Mesenchymal stem cell (in vitro differentiated cells and primary cell): ENCODE measurements around the gene FCF1.

ENCODE experiments used
- DNase-seq: peaks from one replicate; pipeline ENCODE4 v3.0.0-alpha.2; 2013
- H2AFZ ChIP-seq: one replicate; pipeline ENCODE4 v1.6.1; 2013; ENCODE audit warnings: low read depth, mild to moderate bottlenecking, control low read depth, inconsistent platforms, low read length, moderate library complexity
- H2AK5ac ChIP-seq: 2 replicates; pipeline ENCODE4 v1.6.1; 2013; ENCODE audit warnings: low read length, moderate library complexity, mild to moderate bottlenecking, inconsistent platforms; ENCODE audit not compliant: severe bottlenecking
- H2BK120ac ChIP-seq: one replicate; pipeline ENCODE4 v1.6.1; 2013; ENCODE audit warnings: low read depth, mild to moderate bottlenecking, inconsistent platforms, low read length, moderate library complexity
- H2BK12ac ChIP-seq, 2 experiments: one replicate each; pipeline ENCODE4 v1.6.1; 2013; ENCODE audit warnings: inconsistent platforms in 2 of 2, low read length in 2 of 2, mild to moderate bottlenecking in 2 of 2, moderate library complexity in 2 of 2, control low read depth in 1 of 2
- H2BK15ac ChIP-seq: one replicate; pipeline ENCODE4 v1.6.1; 2013; ENCODE audit warnings: mild to moderate bottlenecking, low read depth, inconsistent platforms; ENCODE audit not compliant: poor library complexity, severe bottlenecking
- H2BK5ac ChIP-seq: 2 replicates; pipeline ENCODE4 v1.6.1; 2013; ENCODE audit warnings: low read depth, mild to moderate bottlenecking, low read length, control low read depth, inconsistent platforms; ENCODE audit not compliant: poor library complexity, severe bottlenecking
- H3K14ac ChIP-seq, 2 experiments: one replicate each; pipeline ENCODE4 v1.6.1; 2013; ENCODE audit warnings: inconsistent platforms in 2 of 2, low read length in 2 of 2, control low read depth in 1 of 2, mild to moderate bottlenecking in 1 of 2, moderate library complexity in 1 of 2
- H3K18ac ChIP-seq, 2 experiments: one replicate each; pipeline ENCODE4 v1.6.1; 2013; ENCODE audit warnings: inconsistent platforms in 2 of 2, low read length in 2 of 2, control low read depth in 1 of 2, low read depth in 1 of 2, mild to moderate bottlenecking in 1 of 2
- H3K23ac ChIP-seq, 2 experiments: one replicate each; pipeline ENCODE4 v1.6.1; 2013; ENCODE audit warnings: inconsistent platforms in 2 of 2, low read length in 2 of 2, mild to moderate bottlenecking in 2 of 2, moderate library complexity in 2 of 2, control low read depth in 1 of 2
- H3K27ac ChIP-seq: 2 replicates; pipeline ENCODE4 v1.5.1; 2013; ENCODE audit warnings: mild to moderate bottlenecking, moderate library complexity, low read length, control low read depth, inconsistent platforms; ENCODE audit not compliant: poor library complexity, severe bottlenecking
- H3K27me3 ChIP-seq, 2 experiments: 2 replicates each; pipeline versions ENCODE4 v1.6.1 to v1.7.0; 2013; ENCODE audit warnings: low read length in 2 of 2, mild to moderate bottlenecking in 2 of 2, moderate library complexity in 2 of 2, control low read depth in 1 of 2, inconsistent platforms in 1 of 2; ENCODE audit not compliant: control insufficient read depth in 1 of 2, insufficient read depth in 1 of 2
- H3K36me3 ChIP-seq, 2 experiments: 2 replicates each; pipeline versions ENCODE4 v1.6.1 to v1.7.0; 2013; ENCODE audit warnings: low read length in 2 of 2, control low read depth in 1 of 2, inconsistent platforms in 1 of 2, low read depth in 1 of 2, mild to moderate bottlenecking in 1 of 2; ENCODE audit not compliant: insufficient read depth in 2 of 2, control insufficient read depth in 1 of 2
- H3K4ac ChIP-seq, 2 experiments: one replicate each; pipeline ENCODE4 v1.6.1; 2013; ENCODE audit warnings: inconsistent platforms in 2 of 2, low read length in 2 of 2, mild to moderate bottlenecking in 2 of 2, moderate library complexity in 2 of 2, control low read depth in 1 of 2, low read depth in 1 of 2
- H3K4me1 ChIP-seq: 2 replicates; pipeline ENCODE4 v1.6.1; 2013; ENCODE audit warnings: low read depth, low read length, control low read depth; ENCODE audit not compliant: control insufficient read depth, insufficient read depth
- H3K4me2 ChIP-seq: 2 replicates; pipeline ENCODE4 v1.6.1; 2013; ENCODE audit warnings: low read length, mild to moderate bottlenecking, inconsistent platforms; ENCODE audit not compliant: poor library complexity, severe bottlenecking
- H3K4me3 ChIP-seq, 2 experiments: 2 replicates each; pipeline versions ENCODE4 v1.5.1 to v1.7.0; 2013; ENCODE audit warnings: low read length in 2 of 2, mild to moderate bottlenecking in 2 of 2, control low read depth in 1 of 2, low read depth in 1 of 2; ENCODE audit not compliant: insufficient read depth in 1 of 2
- H3K79me1 ChIP-seq: replicated peaks from 2 replicates; pipeline ENCODE4 v1.6.1; 2013; ENCODE audit warnings: mild to moderate bottlenecking, control low read depth, low read length, inconsistent platforms; ENCODE audit not compliant: poor library complexity, severe bottlenecking
- H3K9ac ChIP-seq: 2 replicates; pipeline ENCODE4 v1.7.0; 2013; ENCODE audit warnings: mild to moderate bottlenecking, low read length, moderate library complexity
- H3K9me3 ChIP-seq: 2 replicates; pipeline ENCODE4 v1.7.0; 2013; ENCODE audit warnings: mild to moderate bottlenecking, low read length; ENCODE audit not compliant: control insufficient read depth
- H4K8ac ChIP-seq: one replicate; pipeline ENCODE4 v1.6.1; 2013; ENCODE audit warnings: inconsistent platforms, mild to moderate bottlenecking, low read length, moderate library complexity
- H4K91ac ChIP-seq: one replicate; pipeline ENCODE4 v1.6.1; 2013; ENCODE audit warnings: mild to moderate bottlenecking, low read length, inconsistent platforms
- WGBS: methylation state at CpG from one replicate; pipeline ENCODE4 v1.1.7; 2013; ENCODE audit warnings: mixed read lengths; 5-methylcytosine and 5-hydroxymethylcytosine counted together

FCF1 gene

DNA sequence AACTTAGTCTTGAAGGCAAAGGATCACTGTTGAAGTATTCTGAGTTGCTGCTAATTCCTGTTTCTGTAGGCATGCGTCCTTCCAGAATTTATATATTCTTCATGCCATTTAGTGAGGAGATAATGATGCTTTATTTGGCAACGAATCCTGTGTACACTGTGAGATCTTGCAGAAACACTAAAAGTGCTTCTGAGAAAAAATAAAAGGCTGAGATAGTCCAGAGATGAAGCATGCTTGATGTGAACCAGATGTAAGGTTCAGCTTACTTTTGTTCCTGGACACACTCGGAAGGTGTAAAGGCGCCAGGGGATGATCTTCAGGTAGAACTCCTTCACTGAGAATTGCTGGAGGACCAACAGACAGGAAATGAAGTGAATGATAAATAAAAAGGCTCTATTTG is 39.2 kb upstream of the FCF1 start:
- Histone ChIP-seq H3K9me3 (no peaks in the 10 kb centered on the region), H3K14ac (no peak overlapping the region), H3K4ac (no peak overlapping the region), H3K18ac (no peak overlapping the region), H3K27me3 (no peaks in the 10 kb centered on the region), H3K36me3 (peaks cover 26 to 72% of the 10 kb centered on the region in 2 experiments), H2BK120ac (no peak overlapping the region), H4K8ac (no peak overlapping the region), H4K91ac (no peak overlapping the region), H3K4me1 (peaks cover 3% of the 10 kb centered on the region), H2BK5ac (no peak overlapping the region), H3K79me1 (peaks cover 21% of the 10 kb centered on the region), H2AK5ac (no peak overlapping the region), H2BK15ac (no peak overlapping the region), H2BK12ac (no peak overlapping the region), H2AFZ (no peak overlapping the region), H3K4me3 (no peak overlapping the region), H3K9ac (no peak overlapping the region), H3K27ac (no peak overlapping the region), H3K4me2 (no peak overlapping the region), H3K23ac (no peak overlapping the region)
- no peak for DNase-seq
- 96% methylated on average over 3 of the region's 4 CpGs for WGBS

GRCh38 chr14:74675219-74675618 is 37.7 kb upstream of the FCF1 start:
- Histone ChIP-seq H3K14ac (no peak overlapping the region), H4K91ac (no peak overlapping the region), H3K4me3 (no peak overlapping the region), H3K9ac (no peak overlapping the region), H2BK15ac (no peak overlapping the region), H2BK120ac (no peak overlapping the region), H2BK5ac (no peak overlapping the region), H3K4ac (no peak overlapping the region), H3K9me3 (no peaks in the 10 kb centered on the region), H3K27me3 (no peaks in the 10 kb centered on the region), H4K8ac (no peak overlapping the region), H3K4me1 (peaks cover 3% of the 10 kb centered on the region), H2AFZ (no peak overlapping the region), H3K79me1 (peaks cover 16% of the 10 kb centered on the region), H3K36me3 (peaks cover 17 to 59% of the 10 kb centered on the region in 2 experiments), H3K18ac (no peak overlapping the region), H2BK12ac (no peak overlapping the region), H3K27ac (no peak overlapping the region), H2AK5ac (no peak overlapping the region), H3K23ac (no peak overlapping the region), H3K4me2 (no peak overlapping the region)
- DNase-seq = no peak

DNA sequence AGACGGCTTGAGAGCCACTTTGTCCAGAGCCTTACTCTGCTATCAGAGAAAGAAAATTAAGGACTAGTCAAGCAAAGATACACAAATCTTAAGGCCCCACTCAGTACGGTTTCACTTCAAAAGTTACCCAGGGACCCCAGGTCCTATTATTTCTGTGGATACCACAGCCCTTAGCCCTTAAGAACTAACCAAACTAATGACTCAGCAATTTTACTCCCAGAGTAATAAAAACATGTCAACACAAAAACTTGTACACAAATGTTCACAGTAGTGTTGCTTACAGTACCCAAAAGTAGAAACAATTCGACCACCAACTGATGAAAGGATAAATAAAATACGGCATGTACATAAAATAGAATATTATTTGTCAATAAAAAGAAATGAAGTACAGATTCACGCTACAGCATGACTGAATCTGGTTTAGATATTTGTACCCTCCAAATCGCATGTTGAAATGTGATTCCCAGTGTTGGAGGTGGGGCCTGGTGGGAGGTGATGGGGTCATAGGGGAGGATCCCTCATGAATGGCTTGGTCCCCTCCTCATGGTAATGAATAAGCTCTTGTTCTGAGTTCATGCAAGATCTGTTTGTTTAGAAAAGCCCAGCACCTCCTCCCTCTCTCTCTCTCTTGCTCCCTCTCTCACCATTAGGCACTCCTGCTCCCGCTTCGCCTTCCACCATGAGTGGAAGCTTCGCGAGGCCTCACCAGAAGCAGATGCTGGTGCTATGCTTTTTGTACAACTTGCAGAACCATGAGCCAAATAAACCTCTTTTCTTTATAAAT is 30.6 kb upstream of the FCF1 start:
- Histone ChIP-seq H2BK12ac (no peak overlapping the region), H3K9me3 (no peaks in the 10 kb centered on the region), H3K4me1 (no peaks in the 10 kb centered on the region), H3K36me3 (peaks cover 13 to 70% of the 10 kb centered on the region in 2 experiments), H3K27me3 (no peaks in the 10 kb centered on the region), H4K8ac (no peak overlapping the region), H3K9ac (no peak overlapping the region), H2BK15ac (no peak overlapping the region), H4K91ac (no peak overlapping the region), H3K27ac (no peak overlapping the region), H3K18ac (no peak overlapping the region), H2AK5ac (no peak overlapping the region), H3K4ac (no peak overlapping the region), H3K23ac (no peak overlapping the region), H3K4me3 (no peak overlapping the region), H3K14ac (no peak overlapping the region), H2BK120ac (no peak overlapping the region), H3K79me1 (peaks cover 22% of the 10 kb centered on the region), H3K4me2 (no peak overlapping the region), H2AFZ (no peak overlapping the region), H2BK5ac (no peak overlapping the region)
- WGBS = 93% methylated on average over 8 of the region's 10 CpGs
- DNase-seq = no peak

DNA sequence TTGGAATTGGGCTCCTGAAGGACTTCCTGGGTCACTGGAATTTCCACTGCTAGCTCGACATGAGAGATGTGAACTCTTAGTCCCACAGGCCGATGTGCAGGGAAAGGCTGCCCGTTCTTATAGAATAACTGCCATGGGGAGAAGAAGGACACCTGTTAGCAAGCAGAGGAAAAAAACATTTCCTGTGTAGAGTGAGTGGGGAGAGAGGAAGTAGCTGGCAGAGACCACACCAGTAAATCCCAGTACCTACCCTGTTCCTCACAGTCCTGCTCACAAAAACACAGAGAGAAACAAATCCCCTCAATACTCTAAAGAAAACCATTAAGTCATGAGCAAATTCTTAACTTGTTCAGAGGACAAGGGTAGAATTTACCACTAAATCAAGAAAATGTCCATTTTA is 29.5 kb upstream of the FCF1 start:
- Histone ChIP-seq H2AFZ (no peak overlapping the region), H3K79me1 (peaks cover 24% of the 10 kb centered on the region), H3K36me3 (peaks cover 13 to 78% of the 10 kb centered on the region in 2 experiments), H3K27ac (no peak overlapping the region), H2BK15ac (no peak overlapping the region), H3K4ac (no peak overlapping the region), H2BK12ac (no peak overlapping the region), H3K4me1 (no peaks in the 10 kb centered on the region), H3K4me3 (no peak overlapping the region), H2BK120ac (no peak overlapping the region), H3K23ac (no peak overlapping the region), H3K14ac (no peak overlapping the region), H3K18ac (no peak overlapping the region), H3K9me3 (no peaks in the 10 kb centered on the region), H4K8ac (no peak overlapping the region), H2BK5ac (no peak overlapping the region), H3K9ac (no peak overlapping the region), H4K91ac (no peak overlapping the region), H3K4me2 (no peak overlapping the region), H2AK5ac (no peak overlapping the region), H3K27me3 (no peaks in the 10 kb centered on the region)
- 87% methylated on average over 3 of the region's 3 CpGs for WGBS
- no peak for DNase-seq
